SU-DHL-6 (cell line): ENCODE results near the gene POU4F3.

ENCODE experiments used
- H2AFZ ChIP-seq: fragments of 200-600 bp; sonication (generic); 2 replicates; pipeline ENCODE4 v1.6.1; 2014; ENCODE audit warnings: low read depth, mild to moderate bottlenecking, moderate library complexity, mixed read lengths, antibody characterized with exemption, low read length; ENCODE audit not compliant: severe bottlenecking
- H3F3A ChIP-seq: fragments of 200-600 bp; shearing (Covaris generic); 2 replicates; pipeline ENCODE4 v1.6.0; 2016; ENCODE audit warnings: antibody characterized with exemption, mild to moderate bottlenecking; ENCODE audit not compliant: insufficient read depth
- H3K27ac ChIP-seq: fragments of 200-600 bp; sonication (generic); 2 replicates; pipeline ENCODE4 v1.5.1; 2016; ENCODE audit warnings: low read depth, mild to moderate bottlenecking, low read length, moderate library complexity, mixed read lengths
- H3K27me3 ChIP-seq: fragments of 200-600 bp; sonication (generic), shearing (Covaris generic); 2 replicates; pipeline ENCODE4 v1.6.0; 2014; ENCODE audit warnings: mild to moderate bottlenecking, low read length
- H3K36me3 ChIP-seq: fragments of 200-600 bp; sonication (generic); 2 replicates; pipeline ENCODE4 v1.6.1; 2014; ENCODE audit warnings: mild to moderate bottlenecking, low read length, mixed read lengths
- H3K4me2 ChIP-seq: fragments of 300-600, 200-600 bp; shearing (Covaris generic), sonication (generic); 2 replicates; pipeline ENCODE4 v1.6.0; 2014; ENCODE audit warnings: low read length, low read depth, mild to moderate bottlenecking; ENCODE audit not compliant: poor library complexity, severe bottlenecking
- H3K4me3 ChIP-seq: fragments of 200-600 bp; sonication (generic); 2 replicates; pipeline ENCODE4 v1.5.1; 2014; ENCODE audit warnings: antibody characterized with exemption, low read length, mild to moderate bottlenecking, mixed read lengths; ENCODE audit not compliant: insufficient read depth, poor library complexity, severe bottlenecking
- H3K79me2 ChIP-seq: fragments of 200-600 bp; sonication (generic); 2 replicates; pipeline ENCODE4 v1.6.1; 2014; ENCODE audit warnings: mild to moderate bottlenecking, low read length, moderate library complexity; ENCODE audit not compliant: insufficient read depth
- H3K9ac ChIP-seq: fragments of 200-600 bp; sonication (generic); 2 replicates; pipeline ENCODE4 v1.7.0; 2014; ENCODE audit warnings: mild to moderate bottlenecking, low read length
- H3K9me2 ChIP-seq: fragments of 200-600 bp; sonication (generic); replicated peaks from 2 replicates; pipeline ENCODE4 v1.6.1; 2014; ENCODE audit warnings: low read length; ENCODE audit not compliant: insufficient read depth
- H3K9me3 ChIP-seq: fragments of 200-600 bp; sonication (generic); 2 replicates; pipeline ENCODE4 v1.6.1; 2014; ENCODE audit warnings: low read length, mixed read lengths; ENCODE audit not compliant: insufficient read depth
- H4K20me1 ChIP-seq: fragments of 200-600 bp; sonication (generic); 2 replicates; pipeline ENCODE4 v1.6.1; 2014; ENCODE audit warnings: low read depth, mild to moderate bottlenecking, antibody characterized with exemption, low read length, moderate library complexity, mixed read lengths
- CTCF ChIP-seq: fragments of 200-600 bp; sonication (generic); IDR thresholded peaks from one replicate; pipeline ENCODE4 v1.5.1; 2017; ENCODE audit warnings: antibody characterized with exemption, mild to moderate bottlenecking, low read length, moderate library complexity; ENCODE audit not compliant: insufficient read depth, poor library complexity, severe bottlenecking
- EZH2phosphoT487 ChIP-seq: fragments of 200-600 bp; sonication (generic), shearing (Covaris generic); conservative IDR thresholded peaks from 2 replicates; pipeline ENCODE4 v1.6.1; 2018; ENCODE audit warnings: mild to moderate bottlenecking, antibody characterized with exemption, low read length, moderate library complexity, mixed read lengths

Gene POU4F3

GRCh38 chr5:146341854-146342253 lies 3.2 kb downstream of the POU4F3 start:
- Histone ChIP-seq H3K4me2 (no peak overlapping the region), H3K79me2 (no peaks in the 10 kb centered on the region), H3K9ac (no peak overlapping the region), H3K27me3 (no peaks in the 10 kb centered on the region), H3K4me3 (no peak overlapping the region), H4K20me1 (no peaks in the 10 kb centered on the region), H2AFZ (no peak overlapping the region), H3K9me3 (no peaks in the 10 kb centered on the region), H3F3A (no peaks in the 10 kb centered on the region), H3K27ac (no peak overlapping the region), H3K36me3 (no peaks in the 10 kb centered on the region), H3K9me2 (no peaks in the 10 kb centered on the region)
- no peak for TF ChIP-seq CTCF
- TF ChIP-seq EZH2phosphoT487 = no peak

GRCh38 chr5:146342519-146342881 lies 3.9 kb downstream of the POU4F3 start:
- Histone ChIP-seq H3K4me3 (no peak overlapping the region), H3K27me3 (no peaks in the 10 kb centered on the region), H3K9me3 (no peaks in the 10 kb centered on the region), H3K79me2 (no peaks in the 10 kb centered on the region), H3K4me2 (no peak overlapping the region), H3K9ac (no peak overlapping the region), H3K36me3 (no peaks in the 10 kb centered on the region), H3K27ac (no peak overlapping the region), H4K20me1 (no peaks in the 10 kb centered on the region), H3F3A (no peaks in the 10 kb centered on the region), H3K9me2 (no peaks in the 10 kb centered on the region), H2AFZ (no peak overlapping the region)
- TF ChIP-seq EZH2phosphoT487 (no peak), CTCF (no peak)

- Histone ChIP-seq H3K4me3 (no peak overlapping the region), H3K9me3 (no peaks in the 10 kb centered on the region)
Measured at GRCh38 chr5:146342882-146343865, 4.5 kb downstream of the POU4F3 start.

More at GRCh38 chr5:146342882-146343865, 4.5 kb downstream of the POU4F3 start:
- no peaks in the 10 kb centered on the region for H3K36me3 ChIP-seq
- no peak overlapping the region for H2AFZ ChIP-seq
- H3F3A ChIP-seq = no peaks in the 10 kb centered on the region
- no peak overlapping the region for H3K9ac ChIP-seq
- H4K20me1 ChIP-seq = no peaks in the 10 kb centered on the region
- no peak for TF ChIP-seq CTCF
- no peak for TF ChIP-seq EZH2phosphoT487
- no peak overlapping the region for H3K4me2 ChIP-seq
- H3K79me2 ChIP-seq = no peaks in the 10 kb centered on the region
- H3K27me3 ChIP-seq = no peaks in the 10 kb centered on the region
- H3K27ac ChIP-seq = no peak overlapping the region
- no peaks in the 10 kb centered on the region for H3K9me2 ChIP-seq
